Chondrocyte (in vitro differentiated cells): ENCODE measurements around the gene APOL6. TPM values are rescaled to one million over a fixed set of nuclear protein-coding genes. Genes with fewer than 3 reads are reported as not detected.
A peak's percentile ranks its signal among the peaks of the same experiment; 100 is the strongest.

ENCODE experiments used
- DNase-seq: peaks from one replicate; pipeline ENCODE4 v3.0.0; 2021; ENCODE audit warnings: mixed read lengths, low spot score
- H3K27ac Mint-ChIP-seq: one replicate; pipeline ENCODE4 v1.8.0; 2021; ENCODE audit warnings: mild to moderate bottlenecking, moderate library complexity, mixed read lengths; ENCODE audit not compliant: unreplicated experiment
- H3K27me3 Mint-ChIP-seq: 2 replicates; pipeline ENCODE4 v1.8.0; 2021; ENCODE audit warnings: low read depth, mixed read lengths
- H3K36me3 Mint-ChIP-seq: 2 replicates; pipeline ENCODE4 v1.8.0; 2021; ENCODE audit warnings: low read depth, mixed read lengths
- H3K4me1 Mint-ChIP-seq: 2 replicates; pipeline ENCODE4 v1.8.0; 2021; ENCODE audit warnings: low read depth, mild to moderate bottlenecking, mixed read lengths
- H3K4me3 Mint-ChIP-seq: one replicate; pipeline ENCODE4 v1.8.0; 2021; ENCODE audit warnings: mild to moderate bottlenecking, moderate library complexity, mixed read lengths; ENCODE audit not compliant: unreplicated experiment
- H3K9me3 Mint-ChIP-seq: 2 replicates; pipeline ENCODE4 v1.8.0; 2021; ENCODE audit warnings: low read depth, mixed read lengths
- total RNA-seq: library from RNA; stranded (reverse); gene quantifications from 3 replicates; pipeline ENCODE4 v1.2.1, GENCODE V29; 2021
- TF ChIP-seq, protein P1 (sequence below): fragments of 200-600 bp; sonication (generic); IDR thresholded peaks from 2 replicates; pipeline ENCODE4 v1.5.0; 2021; ENCODE audit warnings: antibody characterized with exemption, mild to moderate bottlenecking, moderate library complexity

The APOL6 gene
- total RNA-seq, 1 donor from 2014 or later = 4.6 TPM

DNA sequence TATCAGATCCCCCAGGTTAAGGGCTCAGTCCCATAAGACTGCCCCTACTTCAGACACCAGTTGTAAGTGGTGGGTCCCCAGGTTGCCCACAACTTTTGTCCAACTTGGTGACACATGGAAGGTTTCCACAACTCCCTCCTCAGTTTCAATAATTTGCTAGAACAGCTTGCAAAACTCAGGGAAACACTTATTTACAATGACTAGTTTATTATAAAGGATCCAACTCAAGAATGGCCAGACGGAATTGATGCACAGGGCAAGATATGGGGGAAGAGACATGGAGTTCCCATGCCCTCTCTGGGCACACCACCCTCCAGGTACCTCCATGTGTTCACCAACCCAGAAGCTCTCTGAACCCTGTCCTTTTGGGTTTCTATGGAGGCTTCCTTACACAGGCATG is 5.6 kb downstream of the APOL6 start:
- DNase-seq = no peak
- Mint-ChIP-seq H3K4me1 (peaks cover 25% of the 10 kb centered on the region), H3K4me3 (no peak overlapping the region), H3K9me3 (peaks cover 6% of the 10 kb centered on the region), H3K27ac (no peak overlapping the region), H3K36me3 (peaks cover 5% of the 10 kb centered on the region), H3K27me3 (no peaks in the 10 kb centered on the region)
- TF ChIP-seq, protein P1, sequence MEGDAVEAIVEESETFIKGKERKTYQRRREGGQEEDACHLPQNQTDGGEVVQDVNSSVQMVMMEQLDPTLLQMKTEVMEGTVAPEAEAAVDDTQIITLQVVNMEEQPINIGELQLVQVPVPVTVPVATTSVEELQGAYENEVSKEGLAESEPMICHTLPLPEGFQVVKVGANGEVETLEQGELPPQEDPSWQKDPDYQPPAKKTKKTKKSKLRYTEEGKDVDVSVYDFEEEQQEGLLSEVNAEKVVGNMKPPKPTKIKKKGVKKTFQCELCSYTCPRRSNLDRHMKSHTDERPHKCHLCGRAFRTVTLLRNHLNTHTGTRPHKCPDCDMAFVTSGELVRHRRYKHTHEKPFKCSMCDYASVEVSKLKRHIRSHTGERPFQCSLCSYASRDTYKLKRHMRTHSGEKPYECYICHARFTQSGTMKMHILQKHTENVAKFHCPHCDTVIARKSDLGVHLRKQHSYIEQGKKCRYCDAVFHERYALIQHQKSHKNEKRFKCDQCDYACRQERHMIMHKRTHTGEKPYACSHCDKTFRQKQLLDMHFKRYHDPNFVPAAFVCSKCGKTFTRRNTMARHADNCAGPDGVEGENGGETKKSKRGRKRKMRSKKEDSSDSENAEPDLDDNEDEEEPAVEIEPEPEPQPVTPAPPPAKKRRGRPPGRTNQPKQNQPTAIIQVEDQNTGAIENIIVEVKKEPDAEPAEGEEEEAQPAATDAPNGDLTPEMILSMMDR = no peak

DNA sequence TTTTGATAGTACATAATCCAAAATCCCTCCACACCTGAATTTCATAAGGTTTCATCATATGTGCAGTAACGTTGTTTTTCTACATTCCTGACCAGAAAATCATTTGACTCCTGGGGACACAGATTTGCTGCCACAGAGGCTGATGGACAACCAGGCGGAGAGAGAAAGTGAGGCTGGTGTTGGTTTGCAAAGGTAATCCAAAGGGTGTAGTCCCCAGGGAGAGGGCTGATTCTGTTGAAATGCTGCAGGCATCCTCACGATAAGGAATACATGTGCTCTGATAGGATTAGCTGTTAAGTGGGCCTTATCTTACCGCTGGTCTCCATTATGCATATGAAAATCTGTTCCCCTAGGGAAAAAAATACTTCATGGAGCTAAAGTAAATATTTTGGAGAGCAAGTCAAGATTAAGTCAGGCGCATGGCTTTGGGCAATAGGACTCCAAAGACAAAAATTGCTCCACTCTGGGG is 8.1 kb downstream of the APOL6 start:
- Mint-ChIP-seq H3K4me3 (no peak overlapping the region), H3K9me3 (peaks cover 4% of the 10 kb centered on the region), H3K4me1 (peaks cover 16% of the 10 kb centered on the region), H3K36me3 (peaks cover 8% of the 10 kb centered on the region), H3K27me3 (no peaks in the 10 kb centered on the region), H3K27ac (peak overlapping the region; percentile 58)
- DNase-seq = no peak
- TF ChIP-seq, protein P1 = no peak

DNA sequence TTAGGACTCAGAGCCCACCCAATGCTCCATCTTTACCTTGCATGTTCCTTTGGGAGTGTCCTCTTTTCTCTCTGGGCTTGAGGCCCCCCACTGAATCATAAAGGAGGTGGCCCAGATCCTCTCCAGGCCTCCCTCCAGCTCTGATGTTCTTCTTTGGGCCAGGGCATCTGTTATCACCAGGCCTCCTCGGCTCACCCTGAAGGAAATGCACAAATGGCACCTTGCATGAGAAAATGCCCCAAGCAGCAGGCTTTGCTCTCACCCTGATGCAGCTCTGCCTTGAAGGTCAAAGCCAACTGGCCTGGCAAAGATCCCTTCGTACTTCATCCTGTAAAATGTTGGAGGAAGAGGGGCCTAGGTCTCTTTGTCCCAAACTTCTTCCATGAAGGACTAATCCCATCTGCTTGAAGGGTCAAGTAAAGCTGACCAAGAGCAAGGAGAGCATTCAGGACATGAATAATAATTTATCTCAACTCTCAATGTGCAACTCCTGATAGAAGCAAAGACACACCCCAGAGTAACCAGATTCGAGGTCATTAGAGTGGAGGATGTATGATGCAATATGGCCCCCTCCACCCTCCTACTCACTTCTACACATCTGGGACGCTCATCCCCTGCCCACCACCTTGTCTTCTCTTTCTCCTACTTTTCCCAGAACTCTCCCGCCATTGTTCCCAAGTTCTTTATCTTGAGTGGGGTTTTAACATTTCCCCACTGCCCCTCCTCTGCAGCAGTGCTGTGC is 9.5 kb downstream of the APOL6 start:
- Mint-ChIP-seq H3K4me3 (no peak overlapping the region), H3K9me3 (peaks cover 3% of the 10 kb centered on the region), H3K36me3 (peaks cover 8% of the 10 kb centered on the region), H3K4me1 (peaks cover 17% of the 10 kb centered on the region), H3K27me3 (no peaks in the 10 kb centered on the region), H3K27ac (no peak overlapping the region)
- TF ChIP-seq, protein P1 = no peak
- DNase-seq = no peak

DNA sequence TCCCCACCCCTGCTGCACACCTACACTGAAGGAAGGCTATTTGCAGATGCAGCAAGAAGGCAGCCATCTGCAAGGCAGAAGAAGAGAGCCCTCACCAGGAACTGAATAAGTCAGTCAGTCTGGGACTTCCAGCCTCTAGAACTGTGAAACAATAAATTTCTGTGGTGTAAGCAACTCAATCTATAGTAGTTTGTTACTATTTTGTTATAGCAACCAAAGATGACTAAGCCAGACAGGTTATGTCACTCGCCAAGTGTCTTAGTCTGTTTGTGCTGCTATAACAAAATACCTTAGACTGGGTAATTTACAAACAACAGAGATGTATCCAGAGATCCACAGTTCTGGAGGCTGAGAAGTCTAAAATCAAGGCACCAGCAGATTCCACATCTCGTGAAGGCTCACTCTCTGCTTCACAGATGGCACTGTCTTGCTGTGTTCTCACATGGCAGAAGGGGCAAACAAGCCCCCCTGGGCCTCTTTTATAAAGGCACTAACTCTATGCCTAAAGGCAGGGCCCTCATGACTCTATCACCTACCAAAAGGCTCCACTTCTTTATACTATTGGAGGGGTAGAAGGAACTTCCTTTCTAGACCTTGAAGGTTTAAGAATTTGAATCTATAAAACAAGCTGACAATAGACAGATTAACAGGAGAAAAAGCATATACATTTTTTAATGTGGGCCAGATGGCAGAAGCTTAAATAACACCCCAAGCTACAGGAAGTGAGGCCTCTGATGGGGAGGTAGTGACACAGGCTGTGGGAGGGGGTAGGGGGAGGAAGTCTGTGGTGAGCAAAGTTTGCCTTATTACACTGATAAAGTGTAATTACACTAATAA is 12.3 kb downstream of the APOL6 start:
- no peaks in the 10 kb centered on the region for H3K27me3 Mint-ChIP-seq
- peaks cover 25% of the 10 kb centered on the region for H3K4me1 Mint-ChIP-seq
- H3K36me3 Mint-ChIP-seq = peaks cover 12% of the 10 kb centered on the region
- DNase-seq = no peak
- H3K4me3 Mint-ChIP-seq = no peak overlapping the region
- TF ChIP-seq, protein P1 = no peak
- peak overlapping the region; percentile 12 for H3K27ac Mint-ChIP-seq
- H3K9me3 Mint-ChIP-seq = peaks cover 5% of the 10 kb centered on the region

DNA sequence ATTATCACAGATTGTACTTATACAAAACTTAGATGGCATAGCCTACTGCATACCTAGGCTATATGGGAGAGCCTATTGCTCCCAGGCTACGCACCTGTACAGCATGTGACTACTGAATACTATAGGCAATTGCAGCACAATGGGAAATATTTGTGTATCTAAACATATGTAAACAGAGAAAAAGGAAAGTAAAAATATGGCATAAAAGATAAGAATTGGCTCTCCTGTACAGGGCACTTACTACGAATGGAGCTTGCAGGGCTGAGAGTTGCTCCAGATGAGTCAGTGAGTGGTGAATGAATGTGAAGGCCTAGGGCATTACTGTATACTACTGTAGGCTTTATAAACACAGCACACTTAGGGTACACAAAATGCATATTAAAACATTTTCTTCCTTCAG is 13.2 kb downstream of the APOL6 start:
- peaks cover 2% of the 10 kb centered on the region for H3K9me3 Mint-ChIP-seq
- H3K4me1 Mint-ChIP-seq = peaks cover 21% of the 10 kb centered on the region
- no peak overlapping the region for H3K4me3 Mint-ChIP-seq
- H3K36me3 Mint-ChIP-seq = peaks cover 12% of the 10 kb centered on the region
- no peak overlapping the region for H3K27ac Mint-ChIP-seq
- TF ChIP-seq, protein P1 = no peak
- no peak for DNase-seq
- no peaks in the 10 kb centered on the region for H3K27me3 Mint-ChIP-seq
